IMR-90 (cell line): Measurements from ENCODE around the gene ERGIC1. TPM values are rescaled to one million over a fixed set of nuclear protein-coding genes. Genes with fewer than 3 reads are reported as not detected.

Experiments used
- ATAC-seq: fragments of 200-7000 bp; cut with Tn5 transposase; 2 replicates; pipeline ENCODE4 v1.9.1; 2020; ENCODE audit warnings: low read depth, mild to moderate bottlenecking, moderate library complexity
- BruUV-seq: library from RNA; stranded (reverse); fragments of 400-500 nt; replicated peaks from 2 replicates; lab custom pipeline; 2021; lab: Mats Ljungman, UMichigan
- CTCF ChIA-PET: fragments of 300-600 bp; formaldehyde crosslinking; extraction: SDS; loops from one replicate; lab custom pipeline; 2021; ENCODE audit warnings: antibody characterized with exemption; lab: Yijun Ruan, JAX
- POLR2A ChIA-PET: fragments of 300-600 bp; sonication (Branson Sonifier 250); formaldehyde crosslinking; loops from one replicate; lab custom pipeline; 2022; ENCODE audit warnings: antibody characterized with exemption; ENCODE audit not compliant: unreplicated experiment; lab: Charles Lee
- DNase-seq: peaks from one replicate; pipeline ENCODE4 v3.0.0; 2013
- H2AFZ ChIP-seq: replicated peaks from 2 replicates; pipeline ENCODE3; 2013; ENCODE audit warnings: low read length, mild to moderate bottlenecking; ENCODE audit not compliant: poor library complexity
- H2AK5ac ChIP-seq: 2 replicates; pipeline ENCODE4 v1.6.1; 2013; ENCODE audit warnings: low read depth, low read length, inconsistent platforms
- H2AK9ac ChIP-seq: replicated peaks from 2 replicates; pipeline ENCODE3; 2013; ENCODE audit warnings: mild to moderate bottlenecking, low read depth, low read length, moderate library complexity; ENCODE audit not compliant: poor library complexity
- H2BK120ac ChIP-seq: 2 replicates; pipeline ENCODE4 v1.6.1; 2013; ENCODE audit warnings: low read depth, low read length, inconsistent platforms
- H2BK15ac ChIP-seq: 3 replicates; pipeline ENCODE4 v1.6.1; 2013; ENCODE audit warnings: low read depth, low read length, inconsistent platforms
- H2BK20ac ChIP-seq: 2 replicates; pipeline ENCODE4 v1.6.1; 2013; ENCODE audit warnings: low read depth, mild to moderate bottlenecking, inconsistent platforms, low read length, moderate library complexity
- H2BK5ac ChIP-seq: 2 replicates; pipeline ENCODE4 v1.6.1; 2013; ENCODE audit warnings: mild to moderate bottlenecking, low read depth, low read length, inconsistent platforms; ENCODE audit not compliant: poor library complexity, severe bottlenecking
- H3K14ac ChIP-seq: replicated peaks from 2 replicates; pipeline ENCODE4 v1.6.1; 2013; ENCODE audit warnings: low read depth, low read length, inconsistent platforms
- H3K18ac ChIP-seq: 2 replicates; pipeline ENCODE4 v1.6.1; 2013; ENCODE audit warnings: low read depth, low read length, control low read depth
- H3K23ac ChIP-seq: 2 replicates; pipeline ENCODE4 v1.6.1; 2013; ENCODE audit warnings: low read depth, low read length, inconsistent platforms
- H3K27ac ChIP-seq: 2 replicates; pipeline ENCODE4 v1.5.1; 2013; ENCODE audit warnings: mild to moderate bottlenecking, control low read depth, low read length; ENCODE audit not compliant: insufficient read depth
- H3K27me3 ChIP-seq: 2 replicates; pipeline ENCODE4 v1.6.1; 2013; ENCODE audit warnings: low read length; ENCODE audit not compliant: control insufficient read depth, insufficient read depth
- H3K36me3 ChIP-seq: 2 replicates; pipeline ENCODE4 v1.6.1; 2013; ENCODE audit warnings: low read length, mixed read lengths; ENCODE audit not compliant: control insufficient read depth, insufficient read depth
- H3K4ac ChIP-seq: 2 replicates; pipeline ENCODE4 v1.6.1; 2013; ENCODE audit warnings: low read depth, low read length, inconsistent platforms
- H3K4me1 ChIP-seq: 2 replicates; pipeline ENCODE4 v1.6.1; 2013; ENCODE audit warnings: low read length, mixed read lengths; ENCODE audit not compliant: control insufficient read depth, insufficient read depth
- H3K4me2 ChIP-seq: 2 replicates; pipeline ENCODE4 v1.6.1; 2013; ENCODE audit warnings: low read depth, mild to moderate bottlenecking, control low read depth, low read length, moderate library complexity
- H3K4me3 ChIP-seq: 2 replicates; pipeline ENCODE4 v1.5.1; 2013; ENCODE audit warnings: low read depth, mild to moderate bottlenecking, control low read depth, low read length, moderate library complexity; ENCODE audit not compliant: insufficient read depth
- H3K56ac ChIP-seq: 2 replicates; pipeline ENCODE4 v1.6.1; 2013; ENCODE audit warnings: low read length, inconsistent platforms; ENCODE audit not compliant: insufficient read depth; ENCODE audit errors: extremely low read depth
- H3K79me1 ChIP-seq, 2 experiments: 2 replicates each; pipeline ENCODE4 v1.6.1; 2013; ENCODE audit warnings: low read length in 2 of 2, inconsistent platforms in 1 of 2, low read depth in 1 of 2
- H3K9ac ChIP-seq: 2 replicates; pipeline ENCODE4 v1.6.1; 2013; ENCODE audit warnings: low read depth, low read length, control low read depth
- H3K9me1 ChIP-seq: 2 replicates; pipeline ENCODE4 v1.6.1; 2013; ENCODE audit warnings: low read length, inconsistent platforms; ENCODE audit not compliant: insufficient read depth
- H3K9me3 ChIP-seq: 2 replicates; pipeline ENCODE4 v1.6.1; 2013; ENCODE audit warnings: low read length; ENCODE audit not compliant: control insufficient read depth, insufficient read depth
- H4K20me1 ChIP-seq: 2 replicates; pipeline ENCODE4 v1.6.1; 2013; ENCODE audit warnings: low read length, inconsistent platforms; ENCODE audit not compliant: insufficient read depth
- H4K5ac ChIP-seq: 2 replicates; pipeline ENCODE4 v1.6.1; 2013; ENCODE audit warnings: mild to moderate bottlenecking, low read depth, low read length, control low read depth
- H4K8ac ChIP-seq, 2 experiments: 2 replicates each; pipeline ENCODE4 v1.6.1; 2013; ENCODE audit warnings: low read depth in 2 of 2, low read length in 2 of 2, control low read depth in 1 of 2, inconsistent platforms in 1 of 2
- H4K91ac ChIP-seq: 2 replicates; pipeline ENCODE4 v1.6.1; 2013; ENCODE audit warnings: low read depth, low read length, inconsistent platforms; ENCODE audit not compliant: insufficient read depth
- BHLHE40 ChIP-seq: fragments of 150-350 bp; IDR thresholded peaks from 2 replicates; pipeline ENCODE4 v1.6.1; 2016; ENCODE audit warnings: mild to moderate bottlenecking, low read depth, low read length
- CEBPB ChIP-seq: IDR thresholded peaks from 2 replicates; pipeline ENCODE4 v1.6.1; 2012; ENCODE audit warnings: low read depth, low read length, improper control_type of control experiment
- CHD1 ChIP-seq: IDR thresholded peaks from 2 replicates; pipeline ENCODE4 v1.6.1; 2012; ENCODE audit warnings: low read depth, low read length, improper control_type of control experiment
- FOS ChIP-seq: fragments of 150-350 bp; IDR thresholded peaks from 2 replicates; pipeline ENCODE4 v1.6.1; 2016; ENCODE audit warnings: low read depth, low read length
- MAFK ChIP-seq: IDR thresholded peaks from 2 replicates; pipeline ENCODE4 v1.6.1; 2012; ENCODE audit warnings: low read depth, low read length, improper control_type of control experiment
- MAZ ChIP-seq: IDR thresholded peaks from 2 replicates; pipeline ENCODE4 v1.6.1; 2012; ENCODE audit warnings: low read depth, mild to moderate bottlenecking, low read length, improper control_type of control experiment, moderate library complexity, borderline replicate concordance
- MXI1 ChIP-seq: IDR thresholded peaks from 2 replicates; pipeline ENCODE4 v1.6.1; 2012; ENCODE audit warnings: low read depth, mild to moderate bottlenecking, low read length, moderate library complexity, borderline replicate concordance
- NFE2L2 ChIP-seq: fragments of 150-350 bp; IDR thresholded peaks from 2 replicates; pipeline ENCODE4 v1.6.1; 2016; ENCODE audit warnings: low read depth, mild to moderate bottlenecking, low read length
- POLR2A ChIP-seq: IDR thresholded peaks from 2 replicates; pipeline ENCODE4 v1.6.1; 2012; ENCODE audit warnings: mild to moderate bottlenecking, low read depth, low read length
- RAD21 ChIP-seq: IDR thresholded peaks from 2 replicates; pipeline ENCODE4 v1.6.1; 2012; ENCODE audit warnings: low read length, improper control_type of control experiment
- RCOR1 ChIP-seq: IDR thresholded peaks from 2 replicates; pipeline ENCODE4 v1.6.1; 2012; ENCODE audit warnings: mild to moderate bottlenecking, low read length, improper control_type of control experiment; ENCODE audit not compliant: insufficient replicate concordance
- RFX5 ChIP-seq: IDR thresholded peaks from 2 replicates; pipeline ENCODE4 v1.8.0; 2012; ENCODE audit warnings: low read depth, mild to moderate bottlenecking, low read length, moderate library complexity
- SMC3 ChIP-seq: fragments of 150-350 bp; IDR thresholded peaks from 2 replicates; pipeline ENCODE4 v1.6.1; 2016; ENCODE audit warnings: low read depth, mild to moderate bottlenecking, antibody characterized with exemption, low read length, moderate library complexity
- WGBS, 2 experiments: methylation state at CpG; one replicate each; pipeline versions ENCODE4 v1.1.5 to v1.1.7; 2013; ENCODE audit warnings: missing lambda C conversion rate in 2 of 2; ENCODE audit not compliant: insufficient read length in 1 of 2; ENCODE audit errors: extremely low coverage in 2 of 2; 5-methylcytosine and 5-hydroxymethylcytosine counted together
- dilution Hi-C: fragments of 300-500 bp; cut with HindIII; formaldehyde crosslinking; loops from one replicate; pipeline ENCODE4 v1.14.3; 2018; ENCODE audit warnings: low sequenced_read_pairs; ENCODE audit not compliant: unreplicated experiment
- in situ Hi-C: fragments of 300-500 bp; cut with MboI; formaldehyde crosslinking; loops from 3 replicates; pipeline ENCODE4 v1.14.3; 2019; ENCODE audit warnings: low sequenced_read_pairs, inconsistent platforms, mixed read lengths
- intact Hi-C: fragments of 100-400 bp; cut with micrococcal nuclease; formaldehyde crosslinking; loops from 2 replicates; pipeline ENCODE4 v1.10.0; 2022
- polyA plus RNA-seq, 3 experiments: library from polyadenylated mRNA; depleted of rRNA; stranded (reverse); fragments of >200 nt; gene quantifications; 2 replicates each; pipeline ENCODE4 v1.2.3, GENCODE V29; 2012; ENCODE audit warnings: low replicate concordance in 1 of 3
- total RNA-seq: library from RNA; depleted of rRNA; stranded (reverse); fragments of >200 nt; gene quantifications from 2 replicates; pipeline ENCODE4 v1.2.3, GENCODE V29; 2012
- TF ChIP-seq, protein P1 (sequence below): fragments of 150-350 bp; IDR thresholded peaks from 2 replicates; pipeline ENCODE4 v1.6.1; 2016; ENCODE audit warnings: low read depth, mild to moderate bottlenecking, low read length, moderate library complexity, borderline replicate concordance
- TF ChIP-seq, protein P2 (sequence below): conservative IDR thresholded peaks from 2 replicates; pipeline ENCODE4 v1.5.1; 2012; ENCODE audit warnings: mild to moderate bottlenecking, low read depth, low read length, improper control_type of control experiment

The ERGIC1 gene
- total and polyA plus RNA-seq, 2 of the 4 experiments (the other 2 are of a cell fraction), result 134 to 192 TPM

DNA sequence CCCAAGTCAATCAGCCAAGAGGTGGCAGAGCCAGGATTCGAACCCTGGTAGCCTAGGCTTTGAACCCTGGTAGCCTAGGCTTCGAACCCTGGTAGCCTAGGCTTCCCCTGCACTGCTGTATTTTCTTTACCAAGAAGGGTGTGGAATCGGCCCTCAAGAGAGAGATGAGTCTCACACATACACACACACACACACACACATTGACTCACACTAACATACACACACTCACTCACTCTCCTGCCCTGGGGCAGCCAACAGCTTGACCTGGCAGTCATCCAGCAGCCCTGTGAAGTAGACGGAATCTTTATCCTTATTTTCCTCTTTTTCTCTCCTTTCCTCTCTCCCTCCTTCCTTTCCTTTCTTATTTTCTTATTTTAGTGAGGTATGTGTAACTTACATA is 69.7 kb downstream of the ERGIC1 start:
- peak overlapping the region; percentile 94 for H3K18ac ChIP-seq
- no peak overlapping the region for H3K4me2 ChIP-seq
- peak overlapping the region; percentile 82 for H4K5ac ChIP-seq
- DNase-seq (peak; percentile 96), ATAC-seq (peak; percentile 8; the same call in 1 of the 2 replicates)
- dilution Hi-C loops, result no loop called here
- H2BK15ac ChIP-seq, result peak overlapping the region; percentile 94
- H2AK5ac ChIP-seq, result peak overlapping the region; percentile 94
- H3K36me3 ChIP-seq, result peaks cover 11% of the 10 kb centered on the region
- intact Hi-C loops, result loop anchor here (1.0 to 10.0 kb wide), 5 partner anchors 35 to 189 kb away; no protein-coding TSS in a partner anchor
- ChIA-PET POLR2A (no interaction called here), CTCF (interaction anchor here (0.5 to 1.7 kb wide), 2 partner anchors 26 to 134 kb away, joined by 3 to 5 read pairs; partner anchors contain the start of gene DUSP1)
- H3K23ac ChIP-seq, result peak overlapping the region; percentile 98
- no peaks in the 10 kb centered on the region for H4K20me1 ChIP-seq
- H4K91ac ChIP-seq, result peak overlapping the region; percentile 98
- no TSS peak for BruUV-seq
- peak overlapping the region; percentile 96 for H3K4ac ChIP-seq
- H3K79me1 ChIP-seq, result peaks cover 46 to 82% of the 10 kb centered on the region in 2 experiments; a peak in 3 of 4 replicates
- no peaks in the 10 kb centered on the region for H3K27me3 ChIP-seq
- peak overlapping the region; percentile 97 for H2AK9ac ChIP-seq
- peak overlapping the region; percentile 73 for H3K9ac ChIP-seq
- peak overlapping the region; percentile 99 for H2BK5ac ChIP-seq
- no peaks in the 10 kb centered on the region for H3K9me3 ChIP-seq
- H3K9me1 ChIP-seq, result peaks cover 46% of the 10 kb centered on the region
- H3K14ac ChIP-seq, result peak overlapping the region; percentile 99
- peak overlapping the region; percentile 97 for H3K27ac ChIP-seq
- peak overlapping the region; percentile 94 for H2BK20ac ChIP-seq
- peaks cover 49% of the 10 kb centered on the region for H3K4me1 ChIP-seq
- peak overlapping the region; percentile 98 for H2BK120ac ChIP-seq
- in situ Hi-C loops, result loop anchor here (10.0 kb wide), 1 partner anchor 129 kb away; the partner anchor contains the start of gene DUSP1
- peak overlapping the region; percentile 97 for H3K56ac ChIP-seq
- H4K8ac ChIP-seq, result peak overlapping the region; percentile 77 to 96
- H3K4me3 ChIP-seq, result no peak overlapping the region
- H2AFZ ChIP-seq, result peak overlapping the region; percentile 25
- WGBS, 2 experiments, result no CpG with 5 or more reads among the region's 4 CpGs
- TF ChIP-seq MXI1, result no peak
- TF ChIP-seq CHD1, result no peak
- TF ChIP-seq, protein P1, sequence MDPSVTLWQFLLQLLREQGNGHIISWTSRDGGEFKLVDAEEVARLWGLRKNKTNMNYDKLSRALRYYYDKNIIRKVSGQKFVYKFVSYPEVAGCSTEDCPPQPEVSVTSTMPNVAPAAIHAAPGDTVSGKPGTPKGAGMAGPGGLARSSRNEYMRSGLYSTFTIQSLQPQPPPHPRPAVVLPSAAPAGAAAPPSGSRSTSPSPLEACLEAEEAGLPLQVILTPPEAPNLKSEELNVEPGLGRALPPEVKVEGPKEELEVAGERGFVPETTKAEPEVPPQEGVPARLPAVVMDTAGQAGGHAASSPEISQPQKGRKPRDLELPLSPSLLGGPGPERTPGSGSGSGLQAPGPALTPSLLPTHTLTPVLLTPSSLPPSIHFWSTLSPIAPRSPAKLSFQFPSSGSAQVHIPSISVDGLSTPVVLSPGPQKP, result no peak
- peak; percentile 67 for TF ChIP-seq BHLHE40
- no peak; the same call in 1 of the 2 replicates for TF ChIP-seq CEBPB
- TF ChIP-seq FOS, result peak; percentile 86
- TF ChIP-seq MAFK, result no peak
- TF ChIP-seq, protein P2, sequence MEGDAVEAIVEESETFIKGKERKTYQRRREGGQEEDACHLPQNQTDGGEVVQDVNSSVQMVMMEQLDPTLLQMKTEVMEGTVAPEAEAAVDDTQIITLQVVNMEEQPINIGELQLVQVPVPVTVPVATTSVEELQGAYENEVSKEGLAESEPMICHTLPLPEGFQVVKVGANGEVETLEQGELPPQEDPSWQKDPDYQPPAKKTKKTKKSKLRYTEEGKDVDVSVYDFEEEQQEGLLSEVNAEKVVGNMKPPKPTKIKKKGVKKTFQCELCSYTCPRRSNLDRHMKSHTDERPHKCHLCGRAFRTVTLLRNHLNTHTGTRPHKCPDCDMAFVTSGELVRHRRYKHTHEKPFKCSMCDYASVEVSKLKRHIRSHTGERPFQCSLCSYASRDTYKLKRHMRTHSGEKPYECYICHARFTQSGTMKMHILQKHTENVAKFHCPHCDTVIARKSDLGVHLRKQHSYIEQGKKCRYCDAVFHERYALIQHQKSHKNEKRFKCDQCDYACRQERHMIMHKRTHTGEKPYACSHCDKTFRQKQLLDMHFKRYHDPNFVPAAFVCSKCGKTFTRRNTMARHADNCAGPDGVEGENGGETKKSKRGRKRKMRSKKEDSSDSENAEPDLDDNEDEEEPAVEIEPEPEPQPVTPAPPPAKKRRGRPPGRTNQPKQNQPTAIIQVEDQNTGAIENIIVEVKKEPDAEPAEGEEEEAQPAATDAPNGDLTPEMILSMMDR, result no peak
- TF ChIP-seq RAD21, result peak; percentile 19; the same call in 1 of the 2 replicates
- peak; percentile 43; the same call in 1 of the 2 replicates for TF ChIP-seq NFE2L2
- no peak; the same call in 1 of the 2 replicates for TF ChIP-seq POLR2A
- TF ChIP-seq RFX5, result no peak
- peak; percentile 59 for TF ChIP-seq MAZ
- TF ChIP-seq RCOR1, result no peak
- 0 out of 2 replicates have a peak, but pooled peaks have one; percentile 9 for TF ChIP-seq SMC3
